HCEC 1CT (cell line): ENCODE results near the gene PARVG.
A peak's percentile ranks its signal among the peaks of the same experiment; 100 is the strongest.

Experiments used
- DNase-seq: peaks from one replicate; pipeline ENCODE4 v3.0.0-alpha.2; 2017

PARVG gene

GRCh38 chr22:44180706-44181032 is at the start of gene PARVG:
TSS of gene PARVG (plus strand) at chr22:44180925. CDS start at chr22:44183330, 2,405 bp downstream.
- no peak for DNase-seq

GRCh38 chr22:44131412-44131811 is 49.3 kb upstream of the PARVG start:
- no peak for DNase-seq

GRCh38 chr22:44131989-44132685 is 48.6 kb upstream of the PARVG start:
- DNase-seq: no peak

- DNase-seq: no peak
These were observed 48.0 kb upstream of the PARVG start for GRCh38 chr22:44132724-44133123.

- DNase-seq: no peak
These were observed 47.6 kb upstream of the PARVG start for GRCh38 chr22:44133161-44133560.

GRCh38 chr22:44133901-44134571 is 46.7 kb upstream of the PARVG start:
- DNase-seq: no peak

GRCh38 chr22:44136112-44136511 is 44.6 kb upstream of the PARVG start:
- no peak for DNase-seq

GRCh38 chr22:44136786-44137185 is 43.9 kb upstream of the PARVG start:
- no peak for DNase-seq

GRCh38 chr22:44137415-44137814 is 43.3 kb upstream of the PARVG start:
- no peak for DNase-seq

- no peak for DNase-seq
These were observed 41.0 kb upstream of the PARVG start for GRCh38 chr22:44139773-44140172.

- DNase-seq: no peak
These were observed 38.2 kb upstream of the PARVG start for GRCh38 chr22:44142421-44143104.

GRCh38 chr22:44143105-44143474 is 37.6 kb upstream of the PARVG start:
- no peak for DNase-seq

GRCh38 chr22:44143579-44143978 is 37.1 kb upstream of the PARVG start:
- no peak for DNase-seq

- DNase-seq: no peak
These were observed 36.6 kb upstream of the PARVG start for GRCh38 chr22:44144046-44144569.

- no peak for DNase-seq
These were observed 35.2 kb upstream of the PARVG start for GRCh38 chr22:44145544-44145943.

GRCh38 chr22:44146088-44146861 is 34.5 kb upstream of the PARVG start:
- no peak for DNase-seq

- DNase-seq: no peak
These were observed 33.6 kb upstream of the PARVG start for GRCh38 chr22:44147008-44147645.

GRCh38 chr22:44147821-44148574 is 32.7 kb upstream of the PARVG start:
- DNase-seq: no peak

- DNase-seq: peak; percentile 47
These were observed 29.0 kb upstream of the PARVG start for GRCh38 chr22:44151676-44152075.

- no peak for DNase-seq
These were observed 27.0 kb upstream of the PARVG start for GRCh38 chr22:44153710-44154109.

GRCh38 chr22:44154436-44154942 is 26.2 kb upstream of the PARVG start:
- no peak for DNase-seq

GRCh38 chr22:44155115-44155514 is 25.6 kb upstream of the PARVG start:
- no peak for DNase-seq
